ENCODE results near the gene ATN1.

Gene ATN1

GRCh38 chr12:6959058-6959804 lies 31.5 kb downstream of the ATN1 start:
- DNase-seq: peak; percentile 49 to 66

- DNase-seq: no peak
Observed at GRCh38 chr12:6959805-6960592, 32.2 kb downstream of the ATN1 start.

GRCh38 chr12:6960593-6961277 lies 33.0 kb downstream of the ATN1 start:
- DNase-seq: peak; percentile 28 to 46

- no peak for DNase-seq
Observed at GRCh38 chr12:6961278-6961694, 33.5 kb downstream of the ATN1 start.

- DNase-seq: no peak
Observed at GRCh38 chr12:6961695-6962284, 34.0 kb downstream of the ATN1 start.

GRCh38 chr12:6962285-6963015 lies 34.7 kb downstream of the ATN1 start:
- no peak for DNase-seq

GRCh38 chr12:6963016-6963731 lies 35.4 kb downstream of the ATN1 start:
- DNase-seq: no peak

GRCh38 chr12:6963791-6964413 lies 36.1 kb downstream of the ATN1 start:
- DNase-seq: no peak

- no peak for DNase-seq
Observed at GRCh38 chr12:6964605-6965025, 36.9 kb downstream of the ATN1 start.

- peak; percentile 75 to 81 for DNase-seq
Observed at GRCh38 chr12:6965026-6965661, 37.4 kb downstream of the ATN1 start.

GRCh38 chr12:6965714-6966113 lies 38.0 kb downstream of the ATN1 start:
- DNase-seq: no peak

- DNase-seq: no peak
Observed at GRCh38 chr12:6966351-6966750, 38.6 kb downstream of the ATN1 start.

GRCh38 chr12:6967651-6968100 lies 39.9 kb downstream of the ATN1 start:
- no peak for DNase-seq

GRCh38 chr12:6968426-6968825 lies 40.7 kb downstream of the ATN1 start:
- DNase-seq: no peak

GRCh38 chr12:6970096-6970527 lies 42.4 kb downstream of the ATN1 start:
- DNase-seq: no peak

- no peak for DNase-seq
Observed at GRCh38 chr12:6974180-6974579, 46.4 kb downstream of the ATN1 start.

- DNase-seq: no peak
Observed at GRCh38 chr12:6975297-6976032, 47.7 kb downstream of the ATN1 start.

- DNase-seq: no peak
Observed at GRCh38 chr12:6977653-6978052, 49.9 kb downstream of the ATN1 start.

GRCh38 chr12:6978188-6978587 lies 50.4 kb downstream of the ATN1 start:
- no peak for DNase-seq

GRCh38 chr12:6978611-6979011 lies 50.9 kb downstream of the ATN1 start:
- no peak for DNase-seq
